ENCODE data around the gene TRABD2B.

The TRABD2B gene

GRCh38 chr1:47779613-47780012 lies 217.6 kb downstream of the TRABD2B start:
- no peak for DNase-seq (ENCODE audit: low read depth)
- TF ChIP-seq CTCF (IDR thresholded peaks at IDR 0.05; ENCODE audit: control insufficient read depth, extremely low read depth, insufficient read depth) = no peak
- H3K4me3 ChIP-seq (ENCODE audit: low read depth, low read length) = no peak overlapping the region

- no peak for TF ChIP-seq CTCF (IDR thresholded peaks at IDR 0.05; ENCODE audit: control insufficient read depth, extremely low read depth, insufficient read depth)
- no peak overlapping the region for H3K4me3 ChIP-seq (ENCODE audit: low read depth, low read length)
- no peak for DNase-seq (ENCODE audit: low read depth)
These were observed 218.9 kb downstream of the TRABD2B start for GRCh38 chr1:47778280-47778679.

GRCh38 chr1:47777322-47777721 lies 219.9 kb downstream of the TRABD2B start:
- H3K4me3 ChIP-seq (ENCODE audit: low read depth, low read length) = no peak overlapping the region
- no peak for TF ChIP-seq CTCF (IDR thresholded peaks at IDR 0.05; ENCODE audit: control insufficient read depth, extremely low read depth, insufficient read depth)
- no peak for DNase-seq (ENCODE audit: low read depth)

- TF ChIP-seq CTCF (IDR thresholded peaks at IDR 0.05; ENCODE audit: control insufficient read depth, extremely low read depth, insufficient read depth) = no peak
- no peak for DNase-seq (ENCODE audit: low read depth)
- H3K4me3 ChIP-seq (ENCODE audit: low read depth, low read length) = no peak overlapping the region
These were observed 220.5 kb downstream of the TRABD2B start for GRCh38 chr1:47776667-47777131.

GRCh38 chr1:47774986-47775834 lies 222.0 kb downstream of the TRABD2B start:
- TF ChIP-seq CTCF (IDR thresholded peaks at IDR 0.05; ENCODE audit: control insufficient read depth, extremely low read depth, insufficient read depth) = no peak
- no peak for DNase-seq (ENCODE audit: low read depth)
- no peak overlapping the region for H3K4me3 ChIP-seq (ENCODE audit: low read depth, low read length)

GRCh38 chr1:47772960-47773682 lies 224.1 kb downstream of the TRABD2B start:
- no peak for TF ChIP-seq CTCF (IDR thresholded peaks at IDR 0.05; ENCODE audit: control insufficient read depth, extremely low read depth, insufficient read depth)
- no peak overlapping the region for H3K4me3 ChIP-seq (ENCODE audit: low read depth, low read length)
- no peak for DNase-seq (ENCODE audit: low read depth)
